HCT116 (cell line): ENCODE data around the gene NBAS. TPM values are rescaled to one million over a fixed set of nuclear protein-coding genes. Genes with fewer than 3 reads are reported as not detected.

Experiments
- ATAC-seq: fragments of 200-7000 bp; cut with Tn5 transposase; 2 replicates; pipeline ENCODE4 v1.9.1; 2020; ENCODE audit warnings: mild to moderate bottlenecking, moderate library complexity
- BruUV-seq: library from RNA; stranded (reverse); fragments of 400-500 nt; replicated peaks from 2 replicates; lab custom pipeline; 2021; lab: Mats Ljungman, UMichigan
- CTCF ChIA-PET: fragments of 300-600 bp; sonication (Branson Sonifier 250); formaldehyde crosslinking; loops from one replicate; lab custom pipeline; 2021; ENCODE audit warnings: antibody characterized with exemption; lab: Charles Lee
- POLR2A ChIA-PET: fragments of 300-600, 350-600 bp; sonication (Branson Sonifier 250); formaldehyde crosslinking; loops from one replicate; lab custom pipeline; 2021; ENCODE audit warnings: antibody characterized with exemption; lab: Charles Lee
- RAD21 ChIA-PET, 2 experiments: fragments of 300-600 bp; sonication (Branson Sonifier 250); formaldehyde crosslinking; loops; one replicate each; lab custom pipeline; 2023; ENCODE audit warnings: low total read pairs in 2 of 2; ENCODE audit not compliant: uncharacterized antibody in 2 of 2, unreplicated experiment in 2 of 2, low non-redundant PET in 1 of 2; lab: Charles Lee
- DNase-seq: peaks from one replicate; pipeline ENCODE4 v3.0.0-alpha.2; 2010; ENCODE audit warnings: low read depth, low spot score
- H2AFZ ChIP-seq: fragments of 200-600 bp; shearing (Covaris generic), sonication (generic); 2 replicates; pipeline ENCODE4 v1.6.1; 2017; ENCODE audit warnings: low read depth, mixed run types, mixed read lengths, antibody characterized with exemption, low read length; ENCODE audit not compliant: poor library complexity, severe bottlenecking
- H3K27ac ChIP-seq: 2 replicates; pipeline ENCODE4 v1.5.1; 2012; ENCODE audit warnings: low read depth, low read length
- H3K27me3 ChIP-seq: fragments of 200-600 bp; sonication (generic); 2 replicates; pipeline ENCODE4 v1.6.1; 2016; ENCODE audit warnings: mixed run types, low read length, mixed read lengths; ENCODE audit not compliant: insufficient read depth
- H3K36me3 ChIP-seq, 2 experiments: fragments of 200-500 bp in 1 of 2; fragments of 200-600 bp in 1 of 2; sonication (Bioruptor generic) in 1 of 2; sonication (generic) in 1 of 2; 2 replicates each; pipeline versions ENCODE4 v1.5.1 to v1.6.1; 2014 to 2016; ENCODE audit warnings: low read length in 2 of 2, inconsistent platforms in 1 of 2, mixed read lengths in 1 of 2, mixed run types in 1 of 2; ENCODE audit not compliant: insufficient read depth in 2 of 2, control insufficient read depth in 1 of 2
- H3K4me1 ChIP-seq, 2 experiments: fragments of 200-600 bp in 1 of 2; sonication (generic) in 1 of 2; 2 replicates each; pipeline versions ENCODE4 v1.5.1 to v1.6.1; 2012 to 2017; ENCODE audit warnings: low read length in 2 of 2, inconsistent platforms in 1 of 2, mild to moderate bottlenecking in 1 of 2, mixed read lengths in 1 of 2, mixed run types in 1 of 2, moderate library complexity in 1 of 2; ENCODE audit not compliant: insufficient read depth in 2 of 2, control insufficient read depth in 1 of 2
- H3K4me2 ChIP-seq: fragments of 200-600 bp; sonication (generic); 2 replicates; pipeline ENCODE4 v1.6.1; 2017; ENCODE audit warnings: mixed run types, low read length, mixed read lengths
- H3K4me3 ChIP-seq, 2 experiments: fragments of 200-600 bp in 1 of 2; sonication (generic) in 1 of 2; replicated peaks in 1 of 2; 2 replicates each; pipeline ENCODE4 v1.5.1; 2011 to 2016; ENCODE audit warnings: low read length in 2 of 2, control low read depth in 1 of 2, low read depth in 1 of 2, mild to moderate bottlenecking in 1 of 2, mixed read lengths in 1 of 2, mixed run types in 1 of 2
- H3K79me2 ChIP-seq: fragments of 200-600 bp; sonication (generic); 2 replicates; pipeline ENCODE4 v1.6.1; 2017; ENCODE audit warnings: mild to moderate bottlenecking, mixed run types, low read length, moderate library complexity, mixed read lengths; ENCODE audit not compliant: insufficient read depth
- H3K9ac ChIP-seq: fragments of 200-600 bp; sonication (generic); 2 replicates; pipeline ENCODE4 v1.6.1; 2016; ENCODE audit warnings: low read length, mixed read lengths
- H3K9me2 ChIP-seq: fragments of 200-600 bp; sonication (generic), shearing (Covaris generic); 2 replicates; pipeline ENCODE4 v1.6.1; 2017; ENCODE audit warnings: mixed run types, mild to moderate bottlenecking, moderate library complexity; ENCODE audit not compliant: insufficient read depth
- H3K9me3 ChIP-seq, 2 experiments: fragments of 200-500 bp in 1 of 2; fragments of 200-600 bp in 1 of 2; sonication (Bioruptor generic) in 1 of 2; sonication (generic) in 1 of 2; 2 replicates each; pipeline ENCODE4 v1.6.1; 2014 to 2017; ENCODE audit warnings: low read length in 2 of 2, mixed read lengths in 2 of 2, inconsistent platforms in 1 of 2, low read depth in 1 of 2, mild to moderate bottlenecking in 1 of 2, mixed run types in 1 of 2, moderate library complexity in 1 of 2; ENCODE audit not compliant: control insufficient read depth in 1 of 2, insufficient read depth in 1 of 2
- H4K20me1 ChIP-seq: fragments of 200-600 bp; sonication (generic), shearing (Covaris generic); 2 replicates; pipeline ENCODE4 v1.6.1; 2017; ENCODE audit warnings: mixed run types, mild to moderate bottlenecking, moderate library complexity; ENCODE audit not compliant: insufficient read depth
- CBX3 ChIP-seq: IDR thresholded peaks from 2 replicates; pipeline ENCODE4 v1.6.1; 2012; ENCODE audit warnings: low read depth
- CEBPB ChIP-seq: IDR thresholded peaks from 2 replicates; pipeline ENCODE4 v1.6.1; 2012; ENCODE audit warnings: low read depth
- CTCF ChIP-seq, 3 experiments: fragments of 200-600 bp in 1 of 3; sonication (generic) in 1 of 3; IDR thresholded peaks in 2 of 3; conservative IDR thresholded peaks in 1 of 3; 2 replicates each; pipeline ENCODE4 v1.5.1; 2012 to 2017; ENCODE audit warnings: low read depth in 2 of 3, low read length in 2 of 3, antibody characterized with exemption in 1 of 3, borderline replicate concordance in 1 of 3, control low read depth in 1 of 3, mild to moderate bottlenecking in 1 of 3, mixed read lengths in 1 of 3, mixed run types in 1 of 3, moderate library complexity in 1 of 3; ENCODE audit not compliant: insufficient read depth in 1 of 3
- EGR1 ChIP-seq: IDR thresholded peaks from 2 replicates; pipeline ENCODE4 v1.6.1; 2012; ENCODE audit warnings: low read depth
- ELF1 ChIP-seq: IDR thresholded peaks from 2 replicates; pipeline ENCODE4 v1.6.1; 2012; ENCODE audit warnings: low read depth, borderline replicate concordance
- EZH2 ChIP-seq: fragments of 200-600 bp; sonication (generic); IDR thresholded peaks from 2 replicates; pipeline ENCODE4 v1.6.1; 2017; ENCODE audit warnings: antibody characterized with exemption, mixed run types
- EZH2phosphoT487 ChIP-seq: fragments of 200-600 bp; IDR thresholded peaks from 2 replicates; pipeline ENCODE4 v1.6.1; 2018; ENCODE audit warnings: antibody characterized with exemption, borderline replicate concordance
- FOSL1 ChIP-seq: IDR thresholded peaks from 2 replicates; pipeline ENCODE4 v1.6.1; 2012; ENCODE audit warnings: low read depth
- JUND ChIP-seq: IDR thresholded peaks from 2 replicates; pipeline ENCODE4 v1.6.1; 2012
- MAX ChIP-seq: IDR thresholded peaks from 2 replicates; pipeline ENCODE4 v1.6.1; 2012
- POLR2A ChIP-seq: IDR thresholded peaks from 2 replicates; pipeline ENCODE4 v1.7.0; 2011; ENCODE audit warnings: borderline replicate concordance; ENCODE audit not compliant: insufficient read depth, insufficient read length; ENCODE audit errors: extremely low read depth
- POLR2AphosphoS5 ChIP-seq: IDR thresholded peaks from 2 replicates; pipeline ENCODE4 v1.6.1; 2011; ENCODE audit warnings: mild to moderate bottlenecking, low read depth, low read length, moderate library complexity
- RAD21 ChIP-seq: IDR thresholded peaks from 2 replicates; pipeline ENCODE4 v1.6.1; 2012; ENCODE audit warnings: low read depth, mild to moderate bottlenecking
- SIN3A ChIP-seq: IDR thresholded peaks from 2 replicates; pipeline ENCODE4 v1.6.1; 2012; ENCODE audit warnings: low read depth
- SRF ChIP-seq: IDR thresholded peaks from 2 replicates; pipeline ENCODE4 v1.6.1; 2012; ENCODE audit warnings: low read depth
- YY1 ChIP-seq: IDR thresholded peaks from 2 replicates; pipeline ENCODE4 v1.6.1; 2011; ENCODE audit warnings: low read length, low read depth, moderate library complexity, mild to moderate bottlenecking; ENCODE audit not compliant: insufficient replicate concordance; ENCODE audit errors: extremely low read depth
- ZBTB33 ChIP-seq: IDR thresholded peaks from 2 replicates; pipeline ENCODE4 v1.6.1; 2011; ENCODE audit warnings: mild to moderate bottlenecking, low read length, moderate library complexity; ENCODE audit not compliant: insufficient replicate concordance; ENCODE audit errors: extremely low read depth
- ZFX ChIP-seq: fragments of 450-650 bp; IDR thresholded peaks from 2 replicates; pipeline ENCODE4 v1.6.1; 2017
- ZNF274 ChIP-seq: fragments of 200-500 bp; sonication (Bioruptor generic); IDR thresholded peaks from 2 replicates; pipeline ENCODE4 v1.6.1; 2014; ENCODE audit warnings: mild to moderate bottlenecking, low read depth, low read length, inconsistent platforms
- intact Hi-C: fragments of 100-400 bp; cut with micrococcal nuclease; formaldehyde crosslinking; loops from 2 replicates; pipeline ENCODE4 v1.10.0; 2022
- total RNA-seq: library from RNA; stranded (reverse); gene quantifications from one replicate; pipeline ENCODE4 v1.2.1, GENCODE V29; 2021; ENCODE audit not compliant: unreplicated experiment

NBAS gene
- total RNA-seq, 1 experiment from 2014 or later: 32.8 TPM

- H2AFZ ChIP-seq: no peak overlapping the region
- ChIA-PET POLR2A (no interaction called here), CTCF (no interaction called here), RAD21 (no interaction called here)
- no peaks in the 10 kb centered on the region for H3K9me3 ChIP-seq
- H3K27ac ChIP-seq: no peak overlapping the region
- no peak for ATAC-seq
- H4K20me1 ChIP-seq: no peaks in the 10 kb centered on the region
- H3K4me1 ChIP-seq: no peaks in the 10 kb centered on the region
- intact Hi-C loops: no loop called here
- H3K36me3 ChIP-seq: peaks cover 67 to 70% of the 10 kb centered on the region in 2 experiments
- no peaks in the 10 kb centered on the region for H3K9me2 ChIP-seq
- H3K4me2 ChIP-seq: no peak overlapping the region
- H3K4me3 ChIP-seq: no peak overlapping the region
- H3K79me2 ChIP-seq: no peaks in the 10 kb centered on the region
- DNase-seq: no peak
- BruUV-seq: no TSS peak
- no peaks in the 10 kb centered on the region for H3K27me3 ChIP-seq
- H3K9ac ChIP-seq: no peak overlapping the region
- TF ChIP-seq JUND (no peak), MAX (no peak), SRF (no peak), CTCF (IDR thresholded peaks at IDR 0.05 in 2 of 3, conservative IDR thresholded peaks at IDR 0.05 in 1 of 3; ENCODE audit: borderline replicate concordance in 1 of 3, insufficient read depth in 1 of 3, low read depth in 2 of 3, low read length in 2 of 3) (no peak), CEBPB (no peak), CBX3 (no peak), SIN3A (no peak), ZNF274 (no peak), ZFX (no peak), EZH2phosphoT487 (no peak), RAD21 (no peak), EZH2 (no peak), POLR2A (no peak), POLR2AphosphoS5 (no peak), EGR1 (no peak), YY1 (no peak), ZBTB33 (no peak), FOSL1 (no peak), ELF1 (no peak)
Measured at GRCh38 chr2:15605721-15606120, 44.6 kb upstream of the NBAS start.
